Endothelial cell of umbilical vein (primary cell): ENCODE results near the gene SYTL5. TPM values are rescaled to one million over a fixed set of nuclear protein-coding genes. Genes with fewer than 3 reads are reported as not detected.

Experiments used
- BruUV-seq: library from RNA; stranded (reverse); fragments of 400-500 nt; replicated peaks from 2 replicates; lab custom pipeline; 2021; lab: Mats Ljungman, UMichigan
- CTCF ChIA-PET: fragments of 300-600, 350-600 bp; sonication (Branson Sonifier 250); formaldehyde crosslinking; loops from one replicate; lab custom pipeline; 2021; ENCODE audit warnings: antibody characterized with exemption, inconsistent platforms; lab: Charles Lee
- POLR2A ChIA-PET: fragments of 300-600, 350-600 bp; sonication (Branson Sonifier 250); formaldehyde crosslinking; loops from one replicate; lab custom pipeline; 2021; ENCODE audit warnings: antibody characterized with exemption, inconsistent platforms; lab: Charles Lee
- DNase-seq: peaks from one replicate; pipeline ENCODE4 v3.0.0-alpha.2; 2011; ENCODE audit warnings: low read depth, low spot score
- FAIRE-seq: peaks from 2 replicates; lab custom pipeline; 2011; peaks lifted over from hg19 to GRCh38; lab: Jason Lieb, UNC
- H2AFZ ChIP-seq: 2 replicates; pipeline ENCODE4 v1.6.0; 2012; ENCODE audit warnings: low read depth, low read length, control low read depth, inconsistent platforms
- H3K27ac ChIP-seq: 2 replicates; pipeline ENCODE4 v1.5.1; 2011; ENCODE audit warnings: low read depth, mild to moderate bottlenecking, control low read depth, low read length, moderate library complexity; ENCODE audit not compliant: insufficient read depth
- H3K27me3 ChIP-seq, 2 experiments: 2 replicates each; pipeline versions ENCODE4 v1.6.0 to v1.6.1; 2011; ENCODE audit warnings: low read length in 2 of 2, mixed read lengths in 1 of 2; ENCODE audit not compliant: control insufficient read depth in 2 of 2, insufficient read depth in 2 of 2
- H3K36me3 ChIP-seq, 2 experiments: 2 replicates in 1 of 2; 3 replicates in 1 of 2; pipeline ENCODE4 v1.5.1; 2011; ENCODE audit warnings: low read length in 2 of 2, mild to moderate bottlenecking in 1 of 2, moderate library complexity in 1 of 2; ENCODE audit not compliant: control insufficient read depth in 2 of 2, insufficient read depth in 2 of 2; ENCODE audit errors: extremely low read depth in 1 of 2
- H3K4me1 ChIP-seq: 3 replicates; pipeline ENCODE4 v1.5.1; 2011; ENCODE audit warnings: mild to moderate bottlenecking, low read length; ENCODE audit not compliant: control insufficient read depth, insufficient read depth; ENCODE audit errors: extremely low read depth
- H3K4me2 ChIP-seq: 2 replicates; pipeline ENCODE4 v1.6.1; 2011; ENCODE audit warnings: low read length, control low read depth, mixed read lengths; ENCODE audit not compliant: insufficient read depth
- H3K4me3 ChIP-seq, 3 experiments: fragments of 200-600 bp in 1 of 3; sonication (generic), shearing (Covaris generic) in 1 of 3; replicated peaks in 1 of 3; 2 replicates each; pipeline ENCODE4 v1.5.1; 2011 to 2016; ENCODE audit warnings: control low read depth in 3 of 3, low read length in 3 of 3, mild to moderate bottlenecking in 2 of 3, inconsistent platforms in 1 of 3, low read depth in 1 of 3, moderate library complexity in 1 of 3; ENCODE audit not compliant: insufficient read depth in 1 of 3
- H3K79me2 ChIP-seq: 2 replicates; pipeline ENCODE4 v1.6.0; 2012; ENCODE audit warnings: low read length, inconsistent platforms; ENCODE audit not compliant: control insufficient read depth, insufficient read depth
- H3K9ac ChIP-seq: replicated peaks from 2 replicates; pipeline ENCODE3; 2011; ENCODE audit warnings: low read length, control low read depth; ENCODE audit not compliant: insufficient read depth; ENCODE audit errors: extremely low read depth
- H3K9me1 ChIP-seq: replicated peaks from 3 replicates; pipeline ENCODE4 v1.6.0; 2011; ENCODE audit warnings: mild to moderate bottlenecking, low read length; ENCODE audit not compliant: control insufficient read depth, insufficient read depth; ENCODE audit errors: extremely low read depth
- H3K9me3 ChIP-seq: replicated peaks from 2 replicates; pipeline ENCODE4 v1.5.1; 2012; ENCODE audit warnings: low read length, inconsistent platforms; ENCODE audit not compliant: control insufficient read depth, insufficient read depth
- H4K20me1 ChIP-seq: replicated peaks from 2 replicates; pipeline ENCODE3; 2011; ENCODE audit warnings: mild to moderate bottlenecking, low read length; ENCODE audit not compliant: control insufficient read depth, insufficient read depth; ENCODE audit errors: extremely low read depth
- EZH2 ChIP-seq: IDR thresholded peaks from 2 replicates; pipeline ENCODE4 v1.6.1; 2012; ENCODE audit warnings: borderline replicate concordance, low read depth, mild to moderate bottlenecking, moderate library complexity, low read length, inconsistent platforms; ENCODE audit not compliant: severe bottlenecking
- FOS ChIP-seq: IDR thresholded peaks from 2 replicates; pipeline ENCODE4 v1.6.1; 2011; ENCODE audit warnings: mild to moderate bottlenecking, low read length, moderate library complexity, borderline replicate concordance; ENCODE audit not compliant: insufficient read depth
- GATA2 ChIP-seq: IDR thresholded peaks from 2 replicates; pipeline ENCODE4 v1.7.0; 2011; ENCODE audit warnings: low read depth, mild to moderate bottlenecking, moderate library complexity, mixed read lengths, low read length; ENCODE audit not compliant: insufficient read length, insufficient read depth
- JUN ChIP-seq: IDR thresholded peaks from 2 replicates; pipeline ENCODE4 v1.6.1; 2011; ENCODE audit warnings: borderline replicate concordance, low read depth; ENCODE audit not compliant: insufficient read length, insufficient read depth
- MYC ChIP-seq: IDR thresholded peaks from one replicate; pipeline ENCODE4 v1.6.1; 2011; ENCODE audit warnings: mild to moderate bottlenecking, low read depth, low read length
- POLR2A ChIP-seq: IDR thresholded peaks from 2 replicates; pipeline ENCODE4 v1.6.1; 2012; ENCODE audit warnings: low read depth, mild to moderate bottlenecking, control low read depth, low read length
- POLR2AphosphoS5 ChIP-seq: IDR thresholded peaks from 2 replicates; pipeline ENCODE4 v1.6.1; 2012; ENCODE audit warnings: low read depth, mild to moderate bottlenecking, control low read depth, low read length, moderate library complexity; ENCODE audit not compliant: insufficient read depth
- dilution Hi-C: fragments of 300-500 bp; cut with MboI; formaldehyde crosslinking; loops from one replicate; pipeline ENCODE4 v1.15.0; 2019; ENCODE audit warnings: low sequenced_read_pairs; ENCODE audit not compliant: extremely low pct_ligation_motif_present
- intact Hi-C: fragments of 100-400 bp; cut with micrococcal nuclease; formaldehyde crosslinking; loops from one replicate; pipeline ENCODE4 v1.10.0; 2022
- polyA plus RNA-seq, 4 experiments: library from polyadenylated mRNA; depleted of rRNA in 3 of 4; stranded (reverse) in 3 of 4; unstranded in 1 of 4; fragments of >200 nt; gene quantifications; 2 replicates each; pipeline versions ENCODE4 v1.2.1 to v1.2.3, GENCODE V29; 2011 to 2012; ENCODE audit warnings: missing spikeins in 1 of 4
- total RNA-seq: library from RNA; stranded (reverse); gene quantifications from 2 replicates; pipeline ENCODE4 v1.2.3, GENCODE V29; 2021
- TF ChIP-seq, protein P1 (sequence below): IDR thresholded peaks from 2 replicates; pipeline ENCODE4 v1.6.1; 2011; ENCODE audit not compliant: insufficient read depth, insufficient read length
- TF ChIP-seq, protein P2 (sequence below), 2 donors: IDR thresholded peaks; 1 replicate in 1 of 2; 2 replicates in 1 of 2; pipeline ENCODE4 v1.5.1; 2011; ENCODE audit warnings: low read length in 2 of 2, mild to moderate bottlenecking in 2 of 2, moderate library complexity in 2 of 2, control low read depth in 1 of 2, inconsistent platforms in 1 of 2, low read depth in 1 of 2; ENCODE audit not compliant: insufficient read depth in 1 of 2; ENCODE audit errors: extremely low read depth in 1 of 2

The SYTL5 gene
- total and polyA plus RNA-seq, 2 donors (not counting 3 experiments of a cell fraction or from before 2014, with no cell fraction given): 0.01 TPM; not detected in 1

DNA sequence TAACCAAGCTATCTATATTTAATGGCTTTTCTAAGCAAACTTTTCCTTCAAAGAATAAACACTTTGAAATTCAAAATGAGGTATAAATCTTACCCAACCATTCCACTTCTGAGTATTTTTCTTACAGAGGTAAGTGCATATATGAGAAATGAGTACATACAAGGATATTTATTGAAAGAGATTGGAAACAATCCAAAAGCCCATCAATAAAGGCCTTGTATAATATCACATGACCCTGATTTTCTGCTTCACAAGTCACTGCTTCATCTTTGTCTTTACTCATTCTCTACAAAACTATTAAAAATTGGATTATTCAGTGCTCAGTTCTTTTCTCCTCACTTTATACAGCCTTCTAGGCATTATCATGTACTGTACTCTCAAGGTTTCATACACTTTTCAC is 123.0 kb downstream of the SYTL5 start:
- Histone ChIP-seq H3K36me3 (no peaks in the 10 kb centered on the region), H3K4me2 (no peak overlapping the region), H3K9ac (no peak overlapping the region), H2AFZ (no peak overlapping the region), H3K27me3 (no peaks in the 10 kb centered on the region), H3K4me3 (no peak overlapping the region), H3K9me3 (no peaks in the 10 kb centered on the region), H3K4me1 (no peaks in the 10 kb centered on the region), H3K79me2 (no peaks in the 10 kb centered on the region), H3K9me1 (no peaks in the 10 kb centered on the region), H4K20me1 (no peaks in the 10 kb centered on the region), H3K27ac (no peak overlapping the region)
- dilution Hi-C loops (no loop called here), intact Hi-C loops (no loop called here)
- no peak for FAIRE-seq
- POLR2A ChIA-PET: no interaction called here
- CTCF ChIA-PET: no interaction called here
- DNase-seq: no peak
- TF ChIP-seq GATA2 (no peak), POLR2AphosphoS5 (no peak), EZH2 (no peak), MYC (no peak), JUN (no peak), POLR2A (no peak), FOS (no peak)
- TF ChIP-seq, protein P1, sequence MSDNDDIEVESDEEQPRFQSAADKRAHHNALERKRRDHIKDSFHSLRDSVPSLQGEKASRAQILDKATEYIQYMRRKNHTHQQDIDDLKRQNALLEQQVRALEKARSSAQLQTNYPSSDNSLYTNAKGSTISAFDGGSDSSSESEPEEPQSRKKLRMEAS: no peak
- TF ChIP-seq, protein P2, sequence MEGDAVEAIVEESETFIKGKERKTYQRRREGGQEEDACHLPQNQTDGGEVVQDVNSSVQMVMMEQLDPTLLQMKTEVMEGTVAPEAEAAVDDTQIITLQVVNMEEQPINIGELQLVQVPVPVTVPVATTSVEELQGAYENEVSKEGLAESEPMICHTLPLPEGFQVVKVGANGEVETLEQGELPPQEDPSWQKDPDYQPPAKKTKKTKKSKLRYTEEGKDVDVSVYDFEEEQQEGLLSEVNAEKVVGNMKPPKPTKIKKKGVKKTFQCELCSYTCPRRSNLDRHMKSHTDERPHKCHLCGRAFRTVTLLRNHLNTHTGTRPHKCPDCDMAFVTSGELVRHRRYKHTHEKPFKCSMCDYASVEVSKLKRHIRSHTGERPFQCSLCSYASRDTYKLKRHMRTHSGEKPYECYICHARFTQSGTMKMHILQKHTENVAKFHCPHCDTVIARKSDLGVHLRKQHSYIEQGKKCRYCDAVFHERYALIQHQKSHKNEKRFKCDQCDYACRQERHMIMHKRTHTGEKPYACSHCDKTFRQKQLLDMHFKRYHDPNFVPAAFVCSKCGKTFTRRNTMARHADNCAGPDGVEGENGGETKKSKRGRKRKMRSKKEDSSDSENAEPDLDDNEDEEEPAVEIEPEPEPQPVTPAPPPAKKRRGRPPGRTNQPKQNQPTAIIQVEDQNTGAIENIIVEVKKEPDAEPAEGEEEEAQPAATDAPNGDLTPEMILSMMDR (IDR thresholded peaks at IDR 0.05; ENCODE audit: extremely low read depth in 1 of 2, insufficient read depth in 1 of 2, low read depth in 1 of 2, low read length in 2 of 2): no peak
- BruUV-seq: no TSS peak
